HFFc6 (cell line): ENCODE measurements around the gene RSAD2. TPM values are rescaled to one million over a fixed set of nuclear protein-coding genes. Genes with fewer than 3 reads are reported as not detected.

Experiments
- DNase-seq: peaks from one replicate; pipeline ENCODE4 v3.0.0-alpha.2; 2018
- H3K27ac Mint-ChIP-seq: 2 replicates; pipeline ENCODE4 v1.8.0; 2020; ENCODE audit warnings: mild to moderate bottlenecking, mixed read lengths
- H3K27me3 Mint-ChIP-seq: 2 replicates; pipeline ENCODE4 v1.8.0; 2021; ENCODE audit warnings: mild to moderate bottlenecking, moderate library complexity, mixed read lengths; ENCODE audit not compliant: insufficient read depth
- H3K36me3 Mint-ChIP-seq: 2 replicates; pipeline ENCODE4 v1.8.0; 2021; ENCODE audit warnings: low read depth, mixed read lengths
- H3K4me1 Mint-ChIP-seq: 2 replicates; pipeline ENCODE4 v1.8.0; 2020; ENCODE audit warnings: low read depth, mixed read lengths
- H3K4me3 Mint-ChIP-seq: 2 replicates; pipeline ENCODE4 v1.8.0; 2020; ENCODE audit warnings: mild to moderate bottlenecking, moderate library complexity, mixed read lengths
- H3K9me3 Mint-ChIP-seq: 2 replicates; pipeline ENCODE4 v1.8.0; 2020; ENCODE audit warnings: mild to moderate bottlenecking, mixed read lengths
- CTCF ChIP-seq: fragments of 200-600 bp; sonication (generic); IDR thresholded peaks from 2 replicates; pipeline ENCODE4 v1.5.0; 2021; ENCODE audit warnings: antibody characterized with exemption, mild to moderate bottlenecking
- total RNA-seq, 6 experiments: library from RNA; stranded (reverse); fragmentation: NEBNext Ultra II Directional; extraction: Animal tissue kit (Norgen Biotek cat#: 25700); gene quantifications; 2 replicates in 1 of 6; 3 replicates in 5 of 6; pipeline ENCODE4 v1.2.3, GENCODE V29; 2021

RSAD2 gene
- total RNA-seq, 6 experiments from 2014 or later: not detected

GRCh38 chr2:6927753-6928152, 50.2 kb downstream of the RSAD2 start:
- Mint-ChIP-seq H3K27me3 (no peaks in the 10 kb centered on the region), H3K4me3 (no peak overlapping the region), H3K4me1 (no peaks in the 10 kb centered on the region), H3K9me3 (peaks cover 71% of the 10 kb centered on the region), H3K36me3 (peaks cover 10% of the 10 kb centered on the region; the same call in 1 of the 2 replicates), H3K27ac (no peak overlapping the region)
- no peak for DNase-seq
- TF ChIP-seq CTCF: no peak

GRCh38 chr2:6928452-6928851, 50.9 kb downstream of the RSAD2 start:
- H3K27me3 Mint-ChIP-seq: no peaks in the 10 kb centered on the region; the same call in 1 of the 2 replicates
- no peak for TF ChIP-seq CTCF
- H3K27ac Mint-ChIP-seq: no peak overlapping the region
- DNase-seq: no peak
- H3K36me3 Mint-ChIP-seq: peaks cover 7% of the 10 kb centered on the region; the same call in 1 of the 2 replicates
- H3K9me3 Mint-ChIP-seq: peaks cover 64% of the 10 kb centered on the region
- no peak overlapping the region for H3K4me3 Mint-ChIP-seq
- no peaks in the 10 kb centered on the region for H3K4me1 Mint-ChIP-seq

GRCh38 chr2:6929196-6929819, 51.7 kb downstream of the RSAD2 start:
- peaks cover 60% of the 10 kb centered on the region for H3K9me3 Mint-ChIP-seq
- no peaks in the 10 kb centered on the region for H3K4me1 Mint-ChIP-seq
- H3K27ac Mint-ChIP-seq: no peak overlapping the region
- no peaks in the 10 kb centered on the region; the same call in 1 of the 2 replicates for H3K36me3 Mint-ChIP-seq
- H3K27me3 Mint-ChIP-seq: no peaks in the 10 kb centered on the region; the same call in 1 of the 2 replicates
- DNase-seq: no peak
- TF ChIP-seq CTCF: no peak
- H3K4me3 Mint-ChIP-seq: no peak overlapping the region

GRCh38 chr2:6930923-6931647, 53.5 kb downstream of the RSAD2 start:
- no peak for TF ChIP-seq CTCF
- no peak for DNase-seq
- no peaks in the 10 kb centered on the region for H3K4me1 Mint-ChIP-seq
- H3K36me3 Mint-ChIP-seq: no peaks in the 10 kb centered on the region
- H3K9me3 Mint-ChIP-seq: peaks cover 55% of the 10 kb centered on the region
- H3K27ac Mint-ChIP-seq: no peak overlapping the region
- no peaks in the 10 kb centered on the region; the same call in 1 of the 2 replicates for H3K27me3 Mint-ChIP-seq
- no peak overlapping the region for H3K4me3 Mint-ChIP-seq

- Mint-ChIP-seq H3K4me1 (no peaks in the 10 kb centered on the region), H3K27me3 (no peaks in the 10 kb centered on the region; the same call in 1 of the 2 replicates), H3K27ac (no peak overlapping the region), H3K9me3 (peaks cover 53% of the 10 kb centered on the region), H3K36me3 (no peaks in the 10 kb centered on the region), H3K4me3 (no peak overlapping the region)
- no peak for DNase-seq
- no peak for TF ChIP-seq CTCF
Measured at GRCh38 chr2:6931753-6932152, 54.2 kb downstream of the RSAD2 start.
